Uterus (tissue), 4 donors: ENCODE data around the gene REEP5. TPM values are rescaled to one million over a fixed set of nuclear protein-coding genes. Genes with fewer than 3 reads are reported as not detected.

Experiments
- DNase-seq, 2 donors: peaks; one replicate each; pipeline ENCODE4 v3.0.0-alpha.2; 2019 to 2020
- H3K27ac ChIP-seq, 2 donors: fragments of 200-600 bp; sonication (generic); 1 replicate in 1 of 2; 2 replicates in 1 of 2; pipeline ENCODE4 v1.5.1; 2016 to 2018
- H3K27me3 ChIP-seq, 2 donors: fragments of 200-600 bp; sonication (generic); one replicate each; pipeline ENCODE4 v1.5.1; 2018 to 2019; ENCODE audit warnings: control low read depth in 1 of 2
- H3K36me3 ChIP-seq, 2 donors: fragments of 200-600 bp; sonication (generic); one replicate each; pipeline ENCODE4 v1.5.1; 2019; ENCODE audit warnings: control low read depth in 1 of 2
- H3K4me1 ChIP-seq, 2 donors: fragments of 200-600 bp; sonication (generic); one replicate each; pipeline ENCODE4 v1.5.1; 2018 to 2019; ENCODE audit warnings: control low read depth in 1 of 2
- H3K4me3 ChIP-seq, 2 donors: fragments of 200-600 bp; sonication (generic); 1 replicate in 1 of 2; 2 replicates in 1 of 2; pipeline ENCODE4 v1.5.1; 2018 to 2019; ENCODE audit warnings: mild to moderate bottlenecking in 1 of 2
- H3K9me3 ChIP-seq, 2 donors: fragments of 200-600 bp; sonication (generic); one replicate each; pipeline ENCODE4 v1.5.1; 2019; ENCODE audit warnings: control low read depth in 1 of 2
- CTCF ChIP-seq, 4 experiments: fragments of 200-600 bp in 2 of 4; fragments of 450-650 bp in 2 of 4; sonication (generic) in 2 of 4; IDR thresholded peaks; one replicate each; pipeline ENCODE4 v1.5.1; 2016 to 2019; ENCODE audit warnings: antibody characterized with exemption in 4 of 4, mild to moderate bottlenecking in 2 of 4, moderate library complexity in 1 of 4
- POLR2A ChIP-seq, 2 donors: fragments of 450-650 bp; IDR thresholded peaks; one replicate each; pipeline ENCODE4 v1.6.1; 2016; ENCODE audit warnings: antibody characterized with exemption in 2 of 2, mild to moderate bottlenecking in 1 of 2, moderate library complexity in 1 of 2
- intact Hi-C: fragments of 100-400 bp; cut with DNase I; formaldehyde crosslinking; loops from one replicate; pipeline ENCODE4 v1.15.1; 2023; ENCODE audit warnings: low total_unique reads
- total RNA-seq, 4 donors: library from RNA; depleted of rRNA in 3 of 4; stranded (reverse); fragments of >200 nt in 3 of 4; gene quantifications; one replicate each; pipeline versions ENCODE4 v1.1.0 to v1.2.4, GENCODE V29; 2014 to 2023
- donor health status: DM: yes; HTN: yes; CAD: no.

The REEP5 gene
- total RNA-seq, 4 donors from 2014 or later: 35.6 to 77.1 (median 56.2) TPM

GRCh38 chr5:112857866-112858265 lies 64.2 kb downstream of the REEP5 start:
- Histone ChIP-seq H3K4me1 (peaks cover 0 to 11% of the 10 kb centered on the region in 2 donors), H3K36me3 (no peaks in the 10 kb centered on the region)
- TF ChIP-seq CTCF (IDR thresholded peaks at IDR 0.05): no peak
- TF ChIP-seq POLR2A (IDR thresholded peaks at IDR 0.05): no peak

DNA sequence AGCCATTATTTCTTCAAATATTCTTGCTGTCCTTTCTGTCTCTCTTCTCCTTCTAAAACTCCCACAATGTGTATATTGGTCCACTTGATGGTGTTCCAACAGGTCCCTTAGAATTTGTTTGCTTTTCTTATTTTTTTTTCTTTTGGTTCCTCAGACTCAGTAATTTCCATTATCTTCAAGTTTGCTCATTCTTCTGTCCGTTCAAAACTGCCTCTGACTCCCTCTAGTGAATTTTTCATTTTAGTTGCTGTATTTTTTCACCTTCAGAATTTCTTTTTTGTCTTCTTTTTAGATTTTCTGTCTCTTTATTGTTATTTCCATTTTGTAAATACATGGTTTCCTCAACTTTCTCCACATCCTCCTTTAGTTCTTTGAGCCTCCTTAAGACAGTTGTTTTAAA lies 67.4 kb downstream of the REEP5 start:
- H3K27ac ChIP-seq: no peak overlapping the region
- intact Hi-C loops: no loop called here
- H3K27me3 ChIP-seq: no peaks in the 10 kb centered on the region
- no peaks in the 10 kb centered on the region for H3K4me1 ChIP-seq
- no peaks in the 10 kb centered on the region for H3K9me3 ChIP-seq
- TF ChIP-seq CTCF (IDR thresholded peaks at IDR 0.05) (no peak), POLR2A (IDR thresholded peaks at IDR 0.05) (no peak)
- H3K36me3 ChIP-seq: no peaks in the 10 kb centered on the region
- H3K4me3 ChIP-seq: no peak overlapping the region
- no peak for DNase-seq

More at GRCh38 chr5:112857866-112858265, 64.2 kb downstream of the REEP5 start:
- no peak for DNase-seq
- no peak overlapping the region for H3K4me3 ChIP-seq
- H3K9me3 ChIP-seq: no peaks in the 10 kb centered on the region
- intact Hi-C loops: no loop called here
- no peaks in the 10 kb centered on the region for H3K27me3 ChIP-seq
- no peak overlapping the region for H3K27ac ChIP-seq

- no peak for DNase-seq
- intact Hi-C loops: no loop called here
These were observed 72.1 kb downstream of the REEP5 start for GRCh38 chr5:112849912-112850311.

GRCh38 chr5:112848116-112848811 lies 73.8 kb downstream of the REEP5 start:
- H3K27me3 ChIP-seq: no peaks in the 10 kb centered on the region
- H3K4me1 ChIP-seq: no peaks in the 10 kb centered on the region
- H3K36me3 ChIP-seq: no peaks in the 10 kb centered on the region
- DNase-seq: no peak
- no peak overlapping the region for H3K4me3 ChIP-seq
- intact Hi-C loops: no loop called here
- no peak overlapping the region for H3K27ac ChIP-seq
- no peaks in the 10 kb centered on the region for H3K9me3 ChIP-seq
- TF ChIP-seq POLR2A (IDR thresholded peaks at IDR 0.05): no peak
- TF ChIP-seq CTCF (IDR thresholded peaks at IDR 0.05): peak; percentile 36 to 60 (median 45)

More at GRCh38 chr5:112849912-112850311, 72.1 kb downstream of the REEP5 start:
- no peaks in the 10 kb centered on the region for H3K27me3 ChIP-seq
- TF ChIP-seq CTCF (IDR thresholded peaks at IDR 0.05) (no peak), POLR2A (IDR thresholded peaks at IDR 0.05) (no peak)
- no peak overlapping the region for H3K4me3 ChIP-seq
- no peaks in the 10 kb centered on the region for H3K36me3 ChIP-seq
- no peak overlapping the region for H3K27ac ChIP-seq
- H3K9me3 ChIP-seq: no peaks in the 10 kb centered on the region
- no peaks in the 10 kb centered on the region for H3K4me1 ChIP-seq

DNA sequence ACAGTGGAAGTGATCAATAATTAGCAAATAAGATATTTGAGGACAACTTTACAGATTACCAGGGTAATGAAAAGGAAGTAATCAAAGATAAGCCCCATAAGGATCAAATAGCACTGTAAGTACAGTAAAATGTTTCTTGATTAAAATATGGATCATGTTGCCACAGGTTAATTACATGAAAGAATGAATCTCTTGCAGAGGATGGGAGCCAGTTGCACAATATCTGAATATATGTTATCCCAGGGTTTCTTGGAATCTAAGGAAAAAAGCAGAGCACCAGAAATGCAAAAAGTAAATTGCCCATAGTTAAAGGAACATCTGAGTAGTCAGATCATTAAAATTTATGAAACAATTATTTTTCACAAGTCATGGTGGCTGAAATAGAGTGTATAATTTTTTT lies 74.7 kb downstream of the REEP5 start:
- TF ChIP-seq POLR2A (IDR thresholded peaks at IDR 0.05) (no peak), CTCF (IDR thresholded peaks at IDR 0.05) (no peak)
- intact Hi-C loops: no loop called here
- Histone ChIP-seq H3K4me3 (no peak overlapping the region), H3K9me3 (no peaks in the 10 kb centered on the region), H3K27me3 (no peaks in the 10 kb centered on the region), H3K36me3 (no peaks in the 10 kb centered on the region), H3K4me1 (no peaks in the 10 kb centered on the region), H3K27ac (no peak overlapping the region)
- DNase-seq: no peak
